Smooth muscle cell (in vitro differentiated cells): Measurements from ENCODE around the gene PMEPA1. TPM values are rescaled to one million over a fixed set of nuclear protein-coding genes. Genes with fewer than 3 reads are reported as not detected.

Source experiments
- DNase-seq: peaks from one replicate; lab custom pipeline; 2025; ENCODE audit not compliant: unreplicated experiment; lab: John Stamatoyannopoulos, UW
- H2AFZ ChIP-seq: fragments of 200-600 bp; sonication (generic); 2 replicates; pipeline ENCODE4 v1.6.0; 2016; ENCODE audit warnings: antibody characterized with exemption, low read depth, mild to moderate bottlenecking
- H3F3A ChIP-seq: fragments of 200-600 bp; sonication (generic); 2 replicates; pipeline ENCODE4 v1.6.0; 2017; ENCODE audit warnings: antibody characterized with exemption, low read depth
- H3K27ac ChIP-seq: fragments of 200-600 bp; sonication (generic); 2 replicates; pipeline ENCODE4 v1.5.1; 2016; ENCODE audit warnings: low read depth, mild to moderate bottlenecking
- H3K27me3 ChIP-seq: fragments of 200-600 bp; sonication (generic); 2 replicates; pipeline ENCODE4 v1.6.1; 2016; ENCODE audit warnings: low read depth, mild to moderate bottlenecking
- H3K36me3 ChIP-seq: fragments of 200-600 bp; sonication (generic); 2 replicates; pipeline ENCODE4 v1.5.1; 2016; ENCODE audit warnings: low read depth
- H3K4me1 ChIP-seq: fragments of 200-600 bp; sonication (generic); 2 replicates; pipeline ENCODE4 v1.5.1; 2016; ENCODE audit warnings: low read depth
- H3K4me2 ChIP-seq: fragments of 200-600 bp; sonication (generic); 2 replicates; pipeline ENCODE4 v1.6.0; 2016; ENCODE audit warnings: mild to moderate bottlenecking
- H3K4me3 ChIP-seq: fragments of 200-600 bp; sonication (generic); 2 replicates; pipeline ENCODE4 v1.5.1; 2016; ENCODE audit warnings: mild to moderate bottlenecking
- H3K79me2 ChIP-seq: fragments of 200-600 bp; sonication (generic); 2 replicates; pipeline ENCODE4 v1.6.0; 2016; ENCODE audit warnings: low read depth, mild to moderate bottlenecking
- H3K9ac ChIP-seq: fragments of 200-600 bp; sonication (generic); 2 replicates; pipeline ENCODE4 v1.6.0; 2016; ENCODE audit warnings: low read depth
- H3K9me3 ChIP-seq: fragments of 200-600 bp; sonication (generic); replicated peaks from 2 replicates; pipeline ENCODE4 v1.5.1; 2016; ENCODE audit warnings: low read depth
- H4K20me1 ChIP-seq: fragments of 200-600 bp; sonication (generic); 2 replicates; pipeline ENCODE4 v1.6.0; 2016; ENCODE audit warnings: low read depth
- WGBS: methylation state at CpG from one replicate; pipeline ENCODE4 v1.1.7; 2016; ENCODE audit warnings: low lambda C conversion rate; 5-methylcytosine and 5-hydroxymethylcytosine counted together
- polyA plus RNA-seq: library from polyadenylated mRNA; unstranded; fragments of >200 nt; fragmentation: Nextera tagmentation; extraction: Ambion mirVana; gene quantifications from 2 replicates; pipeline ENCODE4 v1.2.1, GENCODE V29; 2016
- total RNA-seq: library from RNA; depleted of rRNA; stranded (reverse); fragments of >200 nt; gene quantifications from 2 replicates; pipeline ENCODE4 v1.2.3, GENCODE V29; 2014
- TF ChIP-seq, protein P1 (sequence below): fragments of 200-600 bp; sonication (generic); IDR thresholded peaks from 2 replicates; pipeline ENCODE4 v1.5.1; 2017; ENCODE audit warnings: borderline replicate concordance, mild to moderate bottlenecking, antibody characterized with exemption; ENCODE audit not compliant: insufficient read depth, poor library complexity, severe bottlenecking

Gene PMEPA1
- total and polyA plus RNA-seq, 2 experiments from 2014 or later, result 37.2 to 81.9 TPM

DNA sequence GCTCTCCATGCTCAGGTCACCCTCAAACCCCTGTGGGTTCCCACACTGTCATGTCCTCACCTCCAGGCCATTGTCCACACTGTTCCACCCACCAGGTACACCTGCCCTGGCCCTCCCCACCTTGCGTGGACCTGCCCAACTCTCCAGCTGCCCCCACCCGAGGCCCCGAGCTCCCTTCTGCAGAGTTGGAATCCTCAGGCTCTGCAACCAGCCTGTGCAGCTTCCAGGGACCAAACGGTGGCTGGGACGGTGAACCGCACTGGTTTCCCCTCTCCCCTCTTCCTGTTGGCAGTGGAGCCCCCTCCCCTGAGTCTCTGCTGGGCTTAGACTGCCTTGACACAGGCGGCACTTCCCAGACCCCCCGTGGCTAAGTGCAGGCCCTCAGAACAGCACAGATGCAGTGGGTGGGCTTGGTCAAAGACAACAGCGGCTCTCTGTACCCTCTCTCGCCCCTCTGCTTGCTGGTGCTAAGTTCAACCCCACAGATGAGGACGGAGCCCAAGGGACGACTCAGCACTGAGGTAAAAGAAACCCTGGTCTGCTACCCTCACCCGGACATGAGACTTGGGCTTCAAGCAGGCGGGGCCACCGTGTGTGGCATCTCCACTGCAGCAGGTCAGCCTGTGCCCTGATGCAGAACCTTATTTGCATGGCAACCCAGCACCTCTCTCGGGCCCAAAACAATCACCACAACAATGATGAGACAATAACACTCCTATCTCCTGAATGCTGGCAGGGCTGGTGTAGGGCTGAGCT is 100.6 kb downstream of the PMEPA1 start:
- Histone ChIP-seq H3K9ac (no peak overlapping the region), H3F3A (no peaks in the 10 kb centered on the region), H3K4me1 (no peaks in the 10 kb centered on the region), H3K36me3 (no peaks in the 10 kb centered on the region), H3K79me2 (no peaks in the 10 kb centered on the region), H3K9me3 (no peaks in the 10 kb centered on the region), H4K20me1 (no peaks in the 10 kb centered on the region), H3K27ac (no peak overlapping the region), H3K4me3 (no peak overlapping the region), H2AFZ (no peak overlapping the region), H3K4me2 (no peak overlapping the region), H3K27me3 (peaks cover 23% of the 10 kb centered on the region)
- 91% methylated on average over 16 of the region's 16 CpGs for WGBS
- DNase-seq, result no peak
- TF ChIP-seq, protein P1, sequence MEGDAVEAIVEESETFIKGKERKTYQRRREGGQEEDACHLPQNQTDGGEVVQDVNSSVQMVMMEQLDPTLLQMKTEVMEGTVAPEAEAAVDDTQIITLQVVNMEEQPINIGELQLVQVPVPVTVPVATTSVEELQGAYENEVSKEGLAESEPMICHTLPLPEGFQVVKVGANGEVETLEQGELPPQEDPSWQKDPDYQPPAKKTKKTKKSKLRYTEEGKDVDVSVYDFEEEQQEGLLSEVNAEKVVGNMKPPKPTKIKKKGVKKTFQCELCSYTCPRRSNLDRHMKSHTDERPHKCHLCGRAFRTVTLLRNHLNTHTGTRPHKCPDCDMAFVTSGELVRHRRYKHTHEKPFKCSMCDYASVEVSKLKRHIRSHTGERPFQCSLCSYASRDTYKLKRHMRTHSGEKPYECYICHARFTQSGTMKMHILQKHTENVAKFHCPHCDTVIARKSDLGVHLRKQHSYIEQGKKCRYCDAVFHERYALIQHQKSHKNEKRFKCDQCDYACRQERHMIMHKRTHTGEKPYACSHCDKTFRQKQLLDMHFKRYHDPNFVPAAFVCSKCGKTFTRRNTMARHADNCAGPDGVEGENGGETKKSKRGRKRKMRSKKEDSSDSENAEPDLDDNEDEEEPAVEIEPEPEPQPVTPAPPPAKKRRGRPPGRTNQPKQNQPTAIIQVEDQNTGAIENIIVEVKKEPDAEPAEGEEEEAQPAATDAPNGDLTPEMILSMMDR, result no peak

DNA sequence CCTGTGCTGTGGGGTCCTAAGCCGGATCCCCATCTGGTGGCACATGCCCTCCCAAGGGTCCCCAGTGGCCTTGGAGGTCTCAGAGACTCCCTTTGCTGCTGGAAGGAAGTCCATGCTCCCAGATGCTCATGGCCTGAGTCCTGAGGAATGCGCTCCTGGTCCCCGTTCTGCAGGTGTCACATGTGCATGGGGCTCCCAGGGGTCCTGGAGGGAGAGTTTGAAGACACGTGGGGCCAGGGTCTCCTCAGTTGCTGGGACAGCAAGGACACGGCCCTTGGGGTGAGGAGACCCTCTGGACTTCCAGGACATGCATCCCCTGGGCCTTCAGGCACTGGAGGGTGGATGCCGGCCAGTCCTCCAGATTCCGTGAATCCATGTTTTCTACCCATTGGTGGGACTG is 101.3 kb downstream of the PMEPA1 start:
- no peak overlapping the region for H3K4me3 ChIP-seq
- no peak overlapping the region for H3K9ac ChIP-seq
- peaks cover 23% of the 10 kb centered on the region for H3K27me3 ChIP-seq
- H3K27ac ChIP-seq, result no peak overlapping the region
- H3K9me3 ChIP-seq, result no peaks in the 10 kb centered on the region
- DNase-seq, result no peak
- H3K4me2 ChIP-seq, result no peak overlapping the region
- TF ChIP-seq, protein P1, result no peak
- H3K36me3 ChIP-seq, result no peaks in the 10 kb centered on the region
- H4K20me1 ChIP-seq, result no peaks in the 10 kb centered on the region
- 76% methylated on average over 7 of the region's 7 CpGs for WGBS
- no peaks in the 10 kb centered on the region for H3K4me1 ChIP-seq
- H3K79me2 ChIP-seq, result no peaks in the 10 kb centered on the region
- no peak overlapping the region for H2AFZ ChIP-seq
- H3F3A ChIP-seq, result no peaks in the 10 kb centered on the region

DNA sequence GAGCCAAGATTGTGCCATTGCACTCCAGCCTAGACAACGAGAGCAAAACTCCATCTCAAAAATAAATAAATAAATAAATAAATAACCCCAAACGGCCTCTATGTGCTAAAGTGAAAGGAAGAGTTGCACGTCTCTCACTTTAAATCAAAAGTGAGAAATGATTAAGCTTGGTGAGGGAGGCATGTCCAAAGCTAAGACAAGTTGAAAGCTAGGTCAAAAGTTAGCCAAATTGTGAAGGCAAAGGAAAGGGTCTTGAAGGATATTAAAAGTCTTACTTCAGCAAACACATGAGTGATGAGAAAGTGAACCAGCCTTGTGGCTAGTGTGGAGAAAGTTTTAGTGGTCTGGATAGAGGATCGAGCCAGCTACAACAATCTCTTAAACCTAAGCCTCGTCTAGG is 103.9 kb downstream of the PMEPA1 start:
- 91% methylated on average over 5 of the region's 5 CpGs for WGBS
- Histone ChIP-seq H3K9ac (no peak overlapping the region), H3K27ac (no peak overlapping the region), H3K4me1 (no peaks in the 10 kb centered on the region), H3K36me3 (no peaks in the 10 kb centered on the region), H3K4me3 (no peak overlapping the region), H3F3A (no peaks in the 10 kb centered on the region), H3K79me2 (no peaks in the 10 kb centered on the region), H4K20me1 (no peaks in the 10 kb centered on the region), H2AFZ (no peak overlapping the region), H3K27me3 (peaks cover 23% of the 10 kb centered on the region), H3K4me2 (no peak overlapping the region), H3K9me3 (no peaks in the 10 kb centered on the region)
- TF ChIP-seq, protein P1, result no peak
- no peak for DNase-seq

DNA sequence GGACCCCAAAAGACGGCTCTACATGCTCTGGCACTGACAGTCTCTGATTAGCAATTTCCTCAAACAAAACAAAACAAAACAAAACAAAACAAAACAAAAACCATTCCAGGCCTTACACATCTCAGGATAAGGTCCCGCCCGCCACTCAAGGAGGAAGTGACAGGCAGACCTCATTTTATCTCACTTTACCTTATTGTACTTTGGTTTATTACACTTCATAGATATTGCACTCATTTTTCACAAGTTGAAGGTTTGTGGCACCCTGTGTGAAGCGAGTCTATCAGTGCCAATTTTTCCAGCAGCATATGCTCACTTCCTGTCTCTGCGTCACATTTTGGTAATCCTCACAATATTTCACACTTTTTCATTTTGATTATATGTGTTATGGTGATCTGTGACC is 104.8 kb downstream of the PMEPA1 start:
- DNase-seq, result no peak
- peaks cover 23% of the 10 kb centered on the region for H3K27me3 ChIP-seq
- no peaks in the 10 kb centered on the region for H4K20me1 ChIP-seq
- H3K4me1 ChIP-seq, result no peaks in the 10 kb centered on the region
- no peak overlapping the region for H2AFZ ChIP-seq
- H3K9me3 ChIP-seq, result no peaks in the 10 kb centered on the region
- 91% methylated on average over 5 of the region's 5 CpGs for WGBS
- H3K79me2 ChIP-seq, result no peaks in the 10 kb centered on the region
- H3K36me3 ChIP-seq, result no peaks in the 10 kb centered on the region
- no peak overlapping the region for H3K27ac ChIP-seq
- H3F3A ChIP-seq, result no peaks in the 10 kb centered on the region
- H3K9ac ChIP-seq, result no peak overlapping the region
- TF ChIP-seq, protein P1, result no peak
- H3K4me2 ChIP-seq, result no peak overlapping the region
- no peak overlapping the region for H3K4me3 ChIP-seq
